Measurements from ENCODE around the gene ASB4.

Gene ASB4

DNA sequence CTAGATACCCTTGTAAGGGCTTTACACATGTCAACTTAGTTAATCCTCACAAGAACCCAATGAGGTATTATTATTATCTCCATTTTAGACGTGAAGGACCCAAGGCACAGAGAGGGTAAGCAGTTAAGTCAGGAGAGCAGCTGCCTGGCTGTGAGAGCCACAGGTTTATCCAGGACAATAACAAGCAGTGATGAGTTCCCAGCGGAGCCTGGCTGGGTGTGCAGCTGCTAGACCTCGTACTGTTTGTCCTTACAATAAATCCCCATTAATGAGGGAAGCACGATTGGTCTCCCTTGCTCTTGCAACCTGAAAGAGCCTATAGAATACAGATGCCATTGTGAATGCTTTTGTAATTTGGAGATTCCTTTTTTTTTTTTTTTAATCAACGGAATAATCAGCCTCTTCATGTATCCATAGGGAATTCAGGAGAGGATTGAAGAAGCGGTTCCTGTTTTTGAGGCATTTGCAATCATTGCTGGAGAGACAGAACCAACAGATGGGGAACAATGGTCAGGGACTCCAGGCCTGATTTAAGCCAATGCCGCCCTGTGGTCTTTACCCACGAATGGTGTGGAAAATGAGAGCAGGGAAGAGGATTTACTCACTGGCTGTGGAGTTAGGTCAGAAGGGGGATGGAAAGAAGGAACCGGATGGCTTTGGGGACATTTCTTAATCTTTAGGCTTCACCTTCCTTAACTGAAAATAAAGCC, 12.3 kb upstream of the ASB4 start:
- Histone ChIP-seq H3K9ac (ENCODE audit: insufficient read length) (no peak overlapping the region), H3K9me3 (ENCODE audit: low read depth, low read length) (no peaks in the 10 kb centered on the region), H3K4me3 (no peak overlapping the region), H3K36me3 (ENCODE audit: insufficient read depth, low read length) (no peaks in the 10 kb centered on the region), H3K27ac (no peak overlapping the region)
- TF ChIP-seq FOXP2 (optimal IDR thresholded peaks at IDR 0.05; ENCODE audit: control extremely low read depth, extremely low read length, insufficient read depth) (no peak), EZH2 (IDR thresholded peaks at IDR 0.05) (no peak), POLR2AphosphoS5 (IDR thresholded peaks at IDR 0.05; ENCODE audit: borderline replicate concordance, low read depth, low read length) (no peak)
- no peak for DNase-seq (ENCODE audit: low read depth, low spot score)

GRCh38 chr7:95476072-95476847, 9.5 kb upstream of the ASB4 start:
- peak overlapping the region; percentile 41 for H3K9ac ChIP-seq (ENCODE audit: insufficient read length)
- no peaks in the 10 kb centered on the region for H3K9me3 ChIP-seq (ENCODE audit: low read depth, low read length)
- no peaks in the 10 kb centered on the region for H3K36me3 ChIP-seq (ENCODE audit: insufficient read depth, low read length)
- TF ChIP-seq EZH2 (IDR thresholded peaks at IDR 0.05) (no peak), POLR2AphosphoS5 (IDR thresholded peaks at IDR 0.05; ENCODE audit: borderline replicate concordance, low read depth, low read length) (no peak), FOXP2 (optimal IDR thresholded peaks at IDR 0.05; ENCODE audit: control extremely low read depth, extremely low read length, insufficient read depth) (no peak)
- no peak for DNase-seq (ENCODE audit: low read depth, low spot score)
- peak overlapping the region; percentile 38 for H3K4me3 ChIP-seq
- no peak overlapping the region for H3K27ac ChIP-seq

- Histone ChIP-seq H3K27ac (no peak overlapping the region), H3K9me3 (ENCODE audit: low read depth, low read length) (no peaks in the 10 kb centered on the region), H3K4me3 (peak overlapping the region; percentile 38), H3K36me3 (ENCODE audit: insufficient read depth, low read length) (no peaks in the 10 kb centered on the region), H3K9ac (ENCODE audit: insufficient read length) (peak overlapping the region; percentile 46)
- peak; percentile 55 for DNase-seq (ENCODE audit: low read depth, low spot score)
- TF ChIP-seq FOXP2 (optimal IDR thresholded peaks at IDR 0.05; ENCODE audit: control extremely low read depth, extremely low read length, insufficient read depth) = no peak
- TF ChIP-seq EZH2 (IDR thresholded peaks at IDR 0.05) = no peak
- no peak for TF ChIP-seq POLR2AphosphoS5 (IDR thresholded peaks at IDR 0.05; ENCODE audit: borderline replicate concordance, low read depth, low read length)
Measured at GRCh38 chr7:95476904-95477594, 8.7 kb upstream of the ASB4 start.

GRCh38 chr7:95478272-95479037, 7.3 kb upstream of the ASB4 start:
- H3K9me3 ChIP-seq (ENCODE audit: low read depth, low read length) = no peaks in the 10 kb centered on the region
- no peaks in the 10 kb centered on the region for H3K36me3 ChIP-seq (ENCODE audit: insufficient read depth, low read length)
- H3K27ac ChIP-seq = no peak overlapping the region
- no peak for TF ChIP-seq EZH2 (IDR thresholded peaks at IDR 0.05)
- TF ChIP-seq FOXP2 (optimal IDR thresholded peaks at IDR 0.05; ENCODE audit: control extremely low read depth, extremely low read length, insufficient read depth) = no peak
- no peak for DNase-seq (ENCODE audit: low read depth, low spot score)
- H3K4me3 ChIP-seq = no peak overlapping the region
- H3K9ac ChIP-seq (ENCODE audit: insufficient read length) = no peak overlapping the region

- no peak overlapping the region for H3K27ac ChIP-seq
- no peaks in the 10 kb centered on the region for H3K9me3 ChIP-seq (ENCODE audit: low read depth, low read length)
- no peak overlapping the region for H3K4me3 ChIP-seq
- no peak for DNase-seq (ENCODE audit: low read depth, low spot score)
- H3K36me3 ChIP-seq (ENCODE audit: insufficient read depth, low read length) = no peaks in the 10 kb centered on the region
- H3K9ac ChIP-seq (ENCODE audit: insufficient read length) = no peak overlapping the region
- TF ChIP-seq EZH2 (IDR thresholded peaks at IDR 0.05) (no peak), FOXP2 (optimal IDR thresholded peaks at IDR 0.05; ENCODE audit: control extremely low read depth, extremely low read length, insufficient read depth) (no peak), POLR2AphosphoS5 (IDR thresholded peaks at IDR 0.05; ENCODE audit: borderline replicate concordance, low read depth, low read length) (no peak)
Measured at GRCh38 chr7:95479992-95480624, 5.6 kb upstream of the ASB4 start.

GRCh38 chr7:95481271-95482165, 4.2 kb upstream of the ASB4 start:
- TF ChIP-seq FOXP2 (optimal IDR thresholded peaks at IDR 0.05; ENCODE audit: control extremely low read depth, extremely low read length, insufficient read depth) (no peak), EZH2 (IDR thresholded peaks at IDR 0.05) (no peak), POLR2AphosphoS5 (IDR thresholded peaks at IDR 0.05; ENCODE audit: borderline replicate concordance, low read depth, low read length) (no peak)
- Histone ChIP-seq H3K9me3 (ENCODE audit: low read depth, low read length) (no peaks in the 10 kb centered on the region), H3K4me3 (no peak overlapping the region), H3K27ac (no peak overlapping the region), H3K9ac (ENCODE audit: insufficient read length) (no peak overlapping the region), H3K36me3 (ENCODE audit: insufficient read depth, low read length) (no peaks in the 10 kb centered on the region)
- no peak for DNase-seq (ENCODE audit: low read depth, low spot score)

GRCh38 chr7:95482424-95482823, 3.3 kb upstream of the ASB4 start:
- H3K27ac ChIP-seq = no peak overlapping the region
- no peak for DNase-seq (ENCODE audit: low read depth, low spot score)
- H3K9ac ChIP-seq (ENCODE audit: insufficient read length) = no peak overlapping the region
- TF ChIP-seq EZH2 (IDR thresholded peaks at IDR 0.05) = no peak
- TF ChIP-seq POLR2AphosphoS5 (IDR thresholded peaks at IDR 0.05; ENCODE audit: borderline replicate concordance, low read depth, low read length) = no peak
- no peak for TF ChIP-seq FOXP2 (optimal IDR thresholded peaks at IDR 0.05; ENCODE audit: control extremely low read depth, extremely low read length, insufficient read depth)
- H3K4me3 ChIP-seq = no peak overlapping the region
- no peaks in the 10 kb centered on the region for H3K36me3 ChIP-seq (ENCODE audit: insufficient read depth, low read length)
- H3K9me3 ChIP-seq (ENCODE audit: low read depth, low read length) = no peaks in the 10 kb centered on the region

Data from SK-N-MC (cell line).